Breast epithelium (tissue), 4 donors: ENCODE measurements around the gene INPP4A. TPM values are rescaled to one million over a fixed set of nuclear protein-coding genes. Genes with fewer than 3 reads are reported as not detected.

Experiments
- DNase-seq, 2 donors: peaks; one replicate each; pipeline ENCODE4 v3.0.0-alpha.2; 2019; ENCODE audit warnings: low spot score in 2 of 2
- H3K27ac ChIP-seq, 2 donors: fragments of 200-600 bp; sonication (generic) in 1 of 2; one replicate each; pipeline ENCODE4 v1.5.1; 2016 to 2019; ENCODE audit warnings: mild to moderate bottlenecking in 1 of 2
- H3K27me3 ChIP-seq, 2 donors: fragments of 200-600 bp; sonication (generic) in 1 of 2; one replicate each; pipeline versions ENCODE4 v1.5.1 to v1.6.0; 2017 to 2019; ENCODE audit warnings: control low read depth in 1 of 2, mild to moderate bottlenecking in 1 of 2
- H3K36me3 ChIP-seq: fragments of 200-600 bp; one replicate; pipeline ENCODE4 v1.5.1; 2019
- H3K4me1 ChIP-seq, 2 donors: fragments of 200-600 bp; sonication (generic); one replicate each; pipeline ENCODE4 v1.5.1; 2016 to 2019; ENCODE audit warnings: control low read depth in 1 of 2
- H3K4me3 ChIP-seq, 3 donors: fragments of 200-600 bp; sonication (generic); 1 replicate in 2 of 3; 2 replicates in 1 of 3; pipeline ENCODE4 v1.5.1; 2016 to 2019; ENCODE audit warnings: mild to moderate bottlenecking in 3 of 3, moderate library complexity in 2 of 3
- H3K9me3 ChIP-seq, 2 donors: fragments of 200-600 bp; sonication (generic) in 1 of 2; one replicate each; pipeline ENCODE4 v1.5.1; 2016 to 2019; ENCODE audit warnings: control low read depth in 1 of 2
- CTCF ChIP-seq, 3 donors: fragments of 450-650 bp; IDR thresholded peaks; one replicate each; pipeline ENCODE4 v1.5.1; 2016 to 2017; ENCODE audit warnings: antibody characterized with exemption in 3 of 3, mild to moderate bottlenecking in 3 of 3, moderate library complexity in 3 of 3
- POLR2A ChIP-seq: fragments of 450-650 bp; IDR thresholded peaks from one replicate; pipeline ENCODE4 v1.6.1; 2016; ENCODE audit warnings: antibody characterized with exemption, mild to moderate bottlenecking, moderate library complexity
- POLR2AphosphoS5 ChIP-seq, 3 donors: sonication (generic); formaldehyde crosslinking; IDR thresholded peaks; one replicate each; pipeline ENCODE4 v1.6.1; 2017; ENCODE audit warnings: antibody characterized with exemption in 3 of 3
- intact Hi-C: fragments of 100-400 bp; cut with DNase I; formaldehyde crosslinking; loops from one replicate; pipeline ENCODE4 v1.15.1; 2023; ENCODE audit warnings: low total_unique reads
- total RNA-seq, 3 donors: library from RNA; depleted of rRNA; stranded (reverse); fragments of >200 nt; gene quantifications; one replicate each; pipeline ENCODE4 v1.1.0, GENCODE V29; 2016

INPP4A gene
- total RNA-seq, 3 donors from 2014 or later = 22.6 to 35.4 (median 25.8) TPM

DNA sequence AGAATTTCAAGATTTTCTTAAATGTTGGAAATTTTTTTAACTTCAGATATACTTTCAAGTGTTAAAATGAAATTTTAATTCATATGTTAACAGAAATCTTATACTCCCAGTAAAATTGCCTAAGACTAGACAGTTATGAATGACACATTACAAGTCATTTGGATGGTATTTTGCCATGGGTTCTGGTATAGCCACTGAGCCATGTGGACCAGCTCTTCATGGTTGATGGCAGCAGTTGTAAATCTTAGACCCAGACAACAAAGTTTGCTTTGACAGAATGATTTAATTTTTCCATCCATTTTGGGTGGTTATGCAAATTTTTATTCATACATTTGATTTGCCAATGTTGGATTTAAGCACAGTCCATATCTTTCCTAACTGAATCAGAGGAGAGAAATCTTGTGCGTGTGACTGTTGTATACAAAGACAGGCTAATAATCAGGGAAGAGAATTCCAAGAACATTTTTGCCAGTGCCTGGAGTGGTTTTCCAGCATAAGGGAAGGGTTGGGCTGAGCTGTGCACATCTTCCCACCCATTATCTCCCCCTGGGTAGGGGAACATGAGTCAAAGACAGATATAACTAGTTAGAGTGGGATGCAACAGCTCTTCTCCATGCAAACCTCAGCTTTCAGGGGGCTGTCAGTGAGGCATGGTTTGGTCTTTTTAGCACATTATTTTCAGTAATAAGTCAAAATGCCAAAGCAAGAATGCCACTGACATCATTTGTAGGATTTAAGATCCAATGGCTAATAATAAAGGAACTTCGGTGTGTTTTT lies 28.1 kb upstream of the INPP4A start:
- DNase-seq = no peak
- Histone ChIP-seq H3K9me3 (peaks cover 4 to 6% of the 10 kb centered on the region in 2 donors), H3K4me1 (no peaks in the 10 kb centered on the region), H3K27ac (no peak overlapping the region), H3K36me3 (no peaks in the 10 kb centered on the region), H3K27me3 (no peaks in the 10 kb centered on the region), H3K4me3 (no peak overlapping the region)
- intact Hi-C loops = no loop called here
- TF ChIP-seq POLR2A (no peak), POLR2AphosphoS5 (IDR thresholded peaks at IDR 0.05) (no peak), CTCF (IDR thresholded peaks at IDR 0.05) (no peak)

DNA sequence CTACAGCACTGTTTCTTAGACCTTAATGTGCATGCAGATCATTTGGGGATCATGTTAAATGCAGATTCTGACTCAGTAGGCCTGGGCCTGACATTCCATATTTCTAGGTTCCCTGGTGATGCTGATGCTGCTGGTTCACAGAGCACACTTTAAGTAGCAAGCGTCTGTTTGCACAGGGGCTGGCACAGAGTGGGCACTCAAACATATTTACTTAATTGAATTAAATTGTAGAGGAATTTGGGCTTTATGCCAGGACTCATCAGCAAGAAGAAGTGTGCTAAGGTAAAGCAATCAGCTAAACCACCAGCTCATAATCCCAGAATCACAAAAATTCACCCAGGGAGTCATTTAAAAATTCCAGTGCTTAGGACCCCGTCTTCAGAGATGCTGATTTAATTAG lies 25.1 kb upstream of the INPP4A start:
- no peak for TF ChIP-seq POLR2AphosphoS5 (IDR thresholded peaks at IDR 0.05)
- H3K27me3 ChIP-seq = no peaks in the 10 kb centered on the region
- H3K36me3 ChIP-seq = no peaks in the 10 kb centered on the region
- no peak for DNase-seq
- no peak overlapping the region for H3K27ac ChIP-seq
- intact Hi-C loops = no loop called here
- H3K4me1 ChIP-seq = no peaks in the 10 kb centered on the region
- no peak overlapping the region for H3K4me3 ChIP-seq
- peaks cover 6 to 7% of the 10 kb centered on the region in 2 donors for H3K9me3 ChIP-seq

GRCh38 chr2:98419977-98420725 lies 24.5 kb upstream of the INPP4A start:
- TF ChIP-seq POLR2AphosphoS5 (IDR thresholded peaks at IDR 0.05) (no peak), POLR2A (no peak), CTCF (IDR thresholded peaks at IDR 0.05) (no peak)
- DNase-seq = no peak
- H3K9me3 ChIP-seq = peaks cover 6 to 7% of the 10 kb centered on the region in 2 donors
- H3K27ac ChIP-seq = no peak overlapping the region
- no peaks in the 10 kb centered on the region for H3K36me3 ChIP-seq
- intact Hi-C loops = no loop called here
- no peak overlapping the region for H3K4me3 ChIP-seq
- H3K4me1 ChIP-seq = no peaks in the 10 kb centered on the region
- no peaks in the 10 kb centered on the region for H3K27me3 ChIP-seq

DNA sequence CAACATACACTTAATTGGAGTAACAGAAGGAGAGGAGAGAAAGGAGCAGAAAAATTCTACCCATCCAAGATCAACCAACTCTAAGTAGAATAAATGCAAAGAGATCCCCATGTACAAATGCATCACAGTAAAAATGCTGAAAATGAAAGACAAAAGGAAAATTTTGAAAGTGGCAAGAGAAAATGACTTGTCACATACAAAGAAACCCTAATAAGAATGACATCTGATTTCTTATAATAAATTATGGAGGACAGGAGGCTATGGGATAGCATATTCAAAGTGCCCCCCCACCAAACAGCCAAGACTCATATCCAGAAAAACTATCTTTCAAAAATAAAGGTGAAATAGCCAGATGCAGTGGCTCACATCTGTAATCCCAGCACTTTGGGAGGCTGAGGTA lies 22.2 kb upstream of the INPP4A start:
- intact Hi-C loops = no loop called here
- Histone ChIP-seq H3K27ac (no peak overlapping the region), H3K36me3 (no peaks in the 10 kb centered on the region), H3K4me3 (no peak overlapping the region), H3K27me3 (no peaks in the 10 kb centered on the region), H3K4me1 (no peaks in the 10 kb centered on the region), H3K9me3 (peaks cover 6 to 7% of the 10 kb centered on the region in 2 donors)
- DNase-seq = no peak
- no peak for TF ChIP-seq CTCF (IDR thresholded peaks at IDR 0.05)
- TF ChIP-seq POLR2AphosphoS5 (IDR thresholded peaks at IDR 0.05) = no peak
- no peak for TF ChIP-seq POLR2A

GRCh38 chr2:98426771-98427170 lies 17.9 kb upstream of the INPP4A start:
- H3K27ac ChIP-seq = no peak overlapping the region
- no peaks in the 10 kb centered on the region for H3K4me1 ChIP-seq
- intact Hi-C loops = no loop called here
- peaks cover 6 to 7% of the 10 kb centered on the region in 2 donors for H3K9me3 ChIP-seq
- no peaks in the 10 kb centered on the region for H3K27me3 ChIP-seq
- TF ChIP-seq CTCF (IDR thresholded peaks at IDR 0.05) (no peak), POLR2A (no peak), POLR2AphosphoS5 (IDR thresholded peaks at IDR 0.05) (no peak)
- DNase-seq = no peak
- no peak overlapping the region for H3K4me3 ChIP-seq
- no peaks in the 10 kb centered on the region for H3K36me3 ChIP-seq
